Esophagus muscularis mucosa (tissue), 4 donors: ENCODE results near the gene PRMT3. TPM values are rescaled to one million over a fixed set of nuclear protein-coding genes. Genes with fewer than 3 reads are reported as not detected.
A peak's percentile ranks its signal among the peaks of the same experiment; 100 is the strongest.
"Not testable (repeated sequence)": the region's sequence is repeated elsewhere in the genome, so short reads cannot be mapped to it uniquely, and the experiment has no call there.

ENCODE experiments used
- DNase-seq: peaks from one replicate; pipeline ENCODE4 v3.0.0-alpha.2; 2017; ENCODE audit errors: extremely low spot score
- H3K27ac ChIP-seq, 4 donors: fragments of 200-600 bp; sonication (generic); replicated peaks in 1 of 4; 1 replicate in 3 of 4; 2 replicates in 1 of 4; pipeline ENCODE4 v1.5.1; 2016 to 2019; ENCODE audit warnings: mild to moderate bottlenecking in 1 of 4
- H3K27me3 ChIP-seq, 4 donors: fragments of 200-600 bp; sonication (generic); one replicate each; pipeline versions ENCODE4 v1.5.1 to v1.6.0; 2016 to 2019
- H3K36me3 ChIP-seq, 4 donors: fragments of 200-600 bp; sonication (generic); one replicate each; pipeline ENCODE4 v1.5.1; 2016 to 2019
- H3K4me1 ChIP-seq, 4 donors: fragments of 200-600 bp; sonication (generic); one replicate each; pipeline ENCODE4 v1.5.1; 2016 to 2019
- H3K4me3 ChIP-seq, 4 donors: fragments of 200-600 bp; sonication (generic); 1 replicate in 2 of 4; 2 replicates in 2 of 4; pipeline ENCODE4 v1.5.1; 2016 to 2019; ENCODE audit warnings: mild to moderate bottlenecking in 4 of 4, moderate library complexity in 1 of 4
- H3K9me3 ChIP-seq, 4 donors: fragments of 200-600 bp; sonication (generic); 1 replicate in 3 of 4; 2 replicates in 1 of 4; pipeline ENCODE4 v1.5.1; 2016 to 2019
- EP300 ChIP-seq: sonication (generic); formaldehyde crosslinking; IDR thresholded peaks from one replicate; pipeline ENCODE4 v1.6.1; 2017; ENCODE audit warnings: antibody characterized with exemption
- POLR2A ChIP-seq: fragments of 450-650 bp; IDR thresholded peaks from one replicate; pipeline ENCODE4 v1.6.1; 2017; ENCODE audit warnings: antibody characterized with exemption, moderate library complexity, mild to moderate bottlenecking, low read depth
- POLR2AphosphoS5 ChIP-seq, 2 donors: sonication (generic); formaldehyde crosslinking; IDR thresholded peaks; one replicate each; pipeline ENCODE4 v1.6.1; 2017; ENCODE audit warnings: antibody characterized with exemption in 2 of 2
- WGBS: methylation state at CpG from one replicate; pipeline ENCODE4 v1.1.5; 2018; 5-methylcytosine and 5-hydroxymethylcytosine counted together
- intact Hi-C: fragments of 100-400 bp; cut with DNase I; formaldehyde crosslinking; loops from one replicate; pipeline ENCODE4 v1.15.1; 2023
- total RNA-seq, 4 donors: library from RNA; depleted of rRNA; stranded (reverse); fragments of >200 nt; gene quantifications; one replicate each; pipeline versions ENCODE4 v1.1.0 to v1.2.1, GENCODE V29; 2016
- TF ChIP-seq, protein P1 (sequence below), 3 experiments: fragments of 200-600 bp in 2 of 3; fragments of 450-650 bp in 1 of 3; sonication (generic) in 2 of 3; IDR thresholded peaks; one replicate each; pipeline ENCODE4 v1.5.1; 2017 to 2019; ENCODE audit warnings: antibody characterized with exemption in 3 of 3, mild to moderate bottlenecking in 2 of 3, moderate library complexity in 1 of 3

PRMT3 gene
- total RNA-seq, 4 donors from 2014 or later = 11.3 to 19.9 (median 16.1) TPM

DNA sequence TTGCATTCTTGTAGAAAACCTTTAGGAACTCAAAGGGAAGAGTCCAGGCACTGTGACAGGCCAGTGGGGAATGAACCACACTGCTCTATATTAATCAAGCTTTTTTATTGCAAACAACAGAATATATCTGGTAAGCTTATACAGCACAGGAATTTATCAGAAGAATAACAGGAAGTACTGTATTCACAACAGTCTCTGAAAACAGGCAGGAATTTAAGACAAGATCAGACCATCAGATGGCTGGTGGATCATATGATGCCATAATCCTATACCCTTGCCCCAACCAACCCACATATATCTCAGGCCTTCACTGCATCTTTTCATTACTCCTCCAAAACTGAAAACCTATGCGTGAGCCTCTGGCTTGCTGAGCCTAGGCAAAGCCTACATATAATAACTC, 25.0 kb upstream of the PRMT3 start:
- Histone ChIP-seq H3K9me3 (no peaks in the 10 kb centered on the region), H3K27ac (peak overlapping the region in 3 of 4 donors; percentile 2 to 34 (median 2)), H3K4me3 (no peak overlapping the region), H3K4me1 (peaks cover 19 to 45% (median 40%) of the 10 kb centered on the region in 4 donors), H3K36me3 (peaks cover 0 to 4% (median 0%) of the 10 kb centered on the region in 4 donors), H3K27me3 (peaks cover 0 to 6% (median 0%) of the 10 kb centered on the region in 4 donors)
- 0% methylated on average over 1 of the region's 1 CpG for WGBS
- TF ChIP-seq POLR2AphosphoS5 (IDR thresholded peaks at IDR 0.05) (no peak), POLR2A (no peak), EP300 (no peak)
- TF ChIP-seq, protein P1, sequence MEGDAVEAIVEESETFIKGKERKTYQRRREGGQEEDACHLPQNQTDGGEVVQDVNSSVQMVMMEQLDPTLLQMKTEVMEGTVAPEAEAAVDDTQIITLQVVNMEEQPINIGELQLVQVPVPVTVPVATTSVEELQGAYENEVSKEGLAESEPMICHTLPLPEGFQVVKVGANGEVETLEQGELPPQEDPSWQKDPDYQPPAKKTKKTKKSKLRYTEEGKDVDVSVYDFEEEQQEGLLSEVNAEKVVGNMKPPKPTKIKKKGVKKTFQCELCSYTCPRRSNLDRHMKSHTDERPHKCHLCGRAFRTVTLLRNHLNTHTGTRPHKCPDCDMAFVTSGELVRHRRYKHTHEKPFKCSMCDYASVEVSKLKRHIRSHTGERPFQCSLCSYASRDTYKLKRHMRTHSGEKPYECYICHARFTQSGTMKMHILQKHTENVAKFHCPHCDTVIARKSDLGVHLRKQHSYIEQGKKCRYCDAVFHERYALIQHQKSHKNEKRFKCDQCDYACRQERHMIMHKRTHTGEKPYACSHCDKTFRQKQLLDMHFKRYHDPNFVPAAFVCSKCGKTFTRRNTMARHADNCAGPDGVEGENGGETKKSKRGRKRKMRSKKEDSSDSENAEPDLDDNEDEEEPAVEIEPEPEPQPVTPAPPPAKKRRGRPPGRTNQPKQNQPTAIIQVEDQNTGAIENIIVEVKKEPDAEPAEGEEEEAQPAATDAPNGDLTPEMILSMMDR (IDR thresholded peaks at IDR 0.05) = no peak
- intact Hi-C loops = loop anchor here (2.0 kb wide), 1 partner anchor 26 kb away; no protein-coding TSS in a partner anchor
- no peak for DNase-seq

DNA sequence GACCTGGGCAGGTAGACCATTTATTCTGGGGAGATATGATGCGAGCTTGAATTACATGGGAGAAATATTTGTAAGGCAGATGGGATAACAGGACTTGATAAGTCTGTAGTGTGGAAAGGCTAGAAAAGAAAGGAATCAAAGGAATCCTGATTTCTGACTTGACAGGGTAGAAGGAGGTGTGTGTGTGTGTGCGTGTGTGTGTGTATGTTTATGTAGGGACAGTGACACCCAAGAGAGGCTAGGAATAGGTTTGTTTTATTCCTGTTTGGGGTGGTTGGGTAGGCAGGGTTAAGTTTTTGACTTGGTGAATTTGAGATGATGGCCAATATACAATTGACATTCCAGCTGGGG, 24.4 kb upstream of the PRMT3 start:
- peaks cover 19 to 51% (median 42%) of the 10 kb centered on the region in 4 donors for H3K4me1 ChIP-seq
- H3K27me3 ChIP-seq = peaks cover 0 to 6% (median 0%) of the 10 kb centered on the region in 4 donors
- intact Hi-C loops = loop anchor here (2.0 kb wide), 1 partner anchor 26 kb away; no protein-coding TSS in a partner anchor
- H3K36me3 ChIP-seq = peaks cover 0 to 10% (median under 1%) of the 10 kb centered on the region in 4 donors
- 98% methylated on average over 2 of the region's 2 CpGs for WGBS
- peak overlapping the region; percentile 80 to 89 (median 86) for H3K27ac ChIP-seq
- H3K9me3 ChIP-seq = no peaks in the 10 kb centered on the region
- no peak for DNase-seq
- H3K4me3 ChIP-seq = peak overlapping the region; percentile 76 to 85 (median 79)
- TF ChIP-seq, protein P1 (IDR thresholded peaks at IDR 0.05) = no peak
- TF ChIP-seq POLR2A (no peak), POLR2AphosphoS5 (IDR thresholded peaks at IDR 0.05) (no peak), EP300 (no peak)

GRCh38 chr11:20363500-20364340, 23.8 kb upstream of the PRMT3 start, which contains the start of gene HTATIP2:
HTATIP2 (plus strand) TSS chr11:20363714; CDS start chr11:20364238, 524 bp downstream.
- WGBS = 18% methylated on average over 8 of the region's 68 CpGs
- intact Hi-C loops = loop anchor here (2.0 kb wide), 1 partner anchor 25 kb away; no protein-coding TSS in a partner anchor
- DNase-seq = no peak

GRCh38 chr11:20364341-20364792, 23.1 kb upstream of the PRMT3 start:
- 39% methylated on average over 4 of the region's 6 CpGs for WGBS
- TF ChIP-seq, protein P1 (IDR thresholded peaks at IDR 0.05) = no peak
- no peak for TF ChIP-seq POLR2AphosphoS5 (IDR thresholded peaks at IDR 0.05)
- no peak for TF ChIP-seq EP300
- TF ChIP-seq POLR2A = no peak
- Histone ChIP-seq H3K27me3 (peaks cover 0 to 6% (median 0%) of the 10 kb centered on the region in 4 donors), H3K36me3 (peaks cover 0 to 14% (median 3%) of the 10 kb centered on the region in 4 donors), H3K4me1 (peaks cover 19 to 60% (median 45%) of the 10 kb centered on the region in 4 donors), H3K4me3 (peak overlapping the region; percentile 76 to 85 (median 79)), H3K27ac (peak overlapping the region; percentile 80 to 89 (median 86)), H3K9me3 (no peaks in the 10 kb centered on the region)
- intact Hi-C loops = no loop called here
- DNase-seq = no peak

More at GRCh38 chr11:20363500-20364340, 23.8 kb upstream of the PRMT3 start, which contains the start of gene HTATIP2:
- H3K27me3 ChIP-seq = peaks cover 0 to 6% (median 0%) of the 10 kb centered on the region in 4 donors
- peaks cover 19 to 57% (median 45%) of the 10 kb centered on the region in 4 donors for H3K4me1 ChIP-seq
- no peaks in the 10 kb centered on the region for H3K9me3 ChIP-seq
- peak within 1 kb of the TSS; percentile 76 to 85 (median 79) for H3K4me3 ChIP-seq
- TF ChIP-seq POLR2A = peak; percentile 38
- TF ChIP-seq POLR2AphosphoS5 (IDR thresholded peaks at IDR 0.05) = peak; percentile 26 to 72
- no peak for TF ChIP-seq EP300
- peak within 1 kb of the TSS; percentile 80 to 89 (median 86) for H3K27ac ChIP-seq
- H3K36me3 ChIP-seq = peaks cover 0 to 14% (median 3%) of the 10 kb centered on the region in 4 donors

DNA sequence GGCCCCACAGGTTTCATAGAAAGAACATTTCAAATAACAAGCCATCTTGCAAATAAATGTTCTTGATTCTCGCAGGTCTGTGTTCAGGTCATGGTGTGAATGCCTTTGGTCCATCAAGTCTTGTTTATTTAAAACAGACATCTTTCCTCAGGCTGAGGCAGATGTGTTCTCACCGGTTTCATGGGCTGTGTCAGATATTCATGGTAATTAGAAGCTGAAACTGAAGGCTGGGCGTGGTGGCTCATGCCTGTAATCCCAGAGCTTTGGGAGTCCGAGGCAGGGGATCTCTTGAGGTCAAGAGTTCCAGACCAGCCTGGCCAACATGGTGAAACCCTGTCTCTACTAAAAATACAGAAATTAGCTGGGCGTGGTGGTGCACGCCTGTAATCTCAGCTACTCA, 22.1 kb upstream of the PRMT3 start:
- intact Hi-C loops, H3K27ac ChIP-seq: not testable (repeated sequence)

More for the DNA sequence above, 22.1 kb upstream of the PRMT3 start:
- 89% methylated on average over 6 of the region's 6 CpGs for WGBS
- H3K9me3 ChIP-seq, H3K4me3 ChIP-seq, H3K27me3 ChIP-seq, DNase-seq: not testable (repeated sequence)
- H3K4me1 ChIP-seq = peaks cover 19 to 60% (median 45%) of the 10 kb centered on the region in 4 donors
- peaks cover 0 to 22% (median 7%) of the 10 kb centered on the region in 4 donors for H3K36me3 ChIP-seq
